GM12865 (cell line): ENCODE data around the gene RPAP3.

Experiments
- DNase-seq: peaks from one replicate; pipeline ENCODE4 v3.0.0; 2010; ENCODE audit warnings: low read depth
- H3K4me3 ChIP-seq: 2 replicates; pipeline ENCODE4 v1.5.1; 2011; ENCODE audit warnings: mild to moderate bottlenecking, low read depth, low read length, control low read depth
- CTCF ChIP-seq: IDR thresholded peaks from 2 replicates; pipeline ENCODE4 v1.5.1; 2011; ENCODE audit warnings: low read length, control low read depth, low read depth, inconsistent platforms; ENCODE audit not compliant: insufficient read depth; ENCODE audit errors: missing control alignments

The RPAP3 gene

DNA sequence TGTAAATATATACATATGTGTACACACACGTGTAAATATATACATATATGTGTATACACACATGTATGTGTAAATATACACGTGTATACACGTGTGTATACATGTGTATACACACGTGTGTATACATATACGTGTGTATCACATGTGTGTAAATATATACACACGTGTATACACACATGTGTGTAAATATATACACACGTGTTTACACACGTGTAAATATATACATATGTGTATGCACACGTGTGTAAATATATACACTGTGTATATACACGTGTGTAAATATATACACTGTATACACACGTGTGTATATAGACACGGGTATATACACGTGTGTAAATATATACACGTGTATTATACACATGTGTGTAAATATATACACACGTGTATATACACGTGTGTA, 71.7 kb downstream of the RPAP3 start:
- TF ChIP-seq CTCF = no peak
- no peak overlapping the region for H3K4me3 ChIP-seq

GRCh38 chr12:47621960-47622359, 83.9 kb downstream of the RPAP3 start:
- DNase-seq = no peak
- TF ChIP-seq CTCF = no peak
- H3K4me3 ChIP-seq = no peak overlapping the region

More for the DNA sequence above, 71.7 kb downstream of the RPAP3 start:
- DNase-seq = no peak

- no peak for TF ChIP-seq CTCF
- H3K4me3 ChIP-seq = no peak overlapping the region
- no peak for DNase-seq
Measured at GRCh38 chr12:47617476-47617875, 88.4 kb downstream of the RPAP3 start.

GRCh38 chr12:47616440-47616839, 89.4 kb downstream of the RPAP3 start:
- no peak overlapping the region for H3K4me3 ChIP-seq
- DNase-seq = no peak
- no peak for TF ChIP-seq CTCF

DNA sequence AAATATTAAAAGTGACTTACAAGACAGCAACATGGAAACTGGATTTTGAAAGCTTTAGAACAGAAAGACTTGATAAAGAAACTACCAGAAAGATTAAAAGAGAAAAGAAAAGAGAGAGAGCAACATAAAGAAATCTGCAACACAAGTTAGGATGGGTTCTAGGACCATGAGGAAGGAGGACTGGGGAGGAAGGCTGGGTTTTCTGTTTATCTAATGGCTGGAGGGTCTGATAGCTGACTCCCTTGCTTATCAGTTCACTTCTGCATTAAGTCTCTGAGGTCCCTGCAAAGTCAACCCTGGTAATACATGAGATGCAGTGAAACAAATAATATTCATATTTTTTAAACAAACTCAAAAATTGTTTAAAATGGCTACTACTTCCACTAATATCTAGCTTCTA, 90.1 kb downstream of the RPAP3 start:
- no peak for TF ChIP-seq CTCF
- DNase-seq = no peak

DNA sequence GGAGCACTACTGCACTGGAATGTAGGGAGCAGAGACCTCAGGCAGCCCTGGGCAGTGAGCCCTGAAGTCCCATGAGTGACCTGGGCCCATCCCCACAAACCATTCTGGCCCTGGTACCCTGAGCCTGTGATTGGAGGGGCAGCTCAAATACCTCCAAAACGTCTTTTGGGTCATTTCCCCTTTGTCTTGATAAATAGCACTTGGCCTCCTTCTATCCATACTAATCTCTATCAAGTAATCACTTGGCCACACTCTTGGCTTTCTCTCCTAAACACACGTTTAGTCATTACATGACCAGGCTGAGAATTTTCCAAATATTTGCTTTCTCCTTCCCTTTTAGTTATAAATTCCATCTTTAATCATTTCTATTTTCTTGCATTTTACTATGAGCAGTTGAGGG, 91.3 kb downstream of the RPAP3 start:
- no peak overlapping the region for H3K4me3 ChIP-seq
- DNase-seq = no peak
- no peak for TF ChIP-seq CTCF

More for the DNA sequence above, 90.1 kb downstream of the RPAP3 start:
- H3K4me3 ChIP-seq = no peak overlapping the region

GRCh38 chr12:47612953-47613352, 92.9 kb downstream of the RPAP3 start:
- no peak overlapping the region for H3K4me3 ChIP-seq
- no peak for TF ChIP-seq CTCF
- DNase-seq = no peak
